Measurements from ENCODE around the gene GPR141.

- TF ChIP-seq ZNF217 (CRISPR knock-in tag; IDR thresholded peaks at IDR 0.05) (no peak), MEF2D (tag; conservative IDR thresholded peaks at IDR 0.05; ENCODE audit: low read depth) (no peak), ZNF449 (CRISPR knock-in tag; IDR thresholded peaks at IDR 0.05) (no peak), ZNF561 (CRISPR knock-in tag; conservative IDR thresholded peaks at IDR 0.05) (no peak), ZNF445 (CRISPR knock-in tag; IDR thresholded peaks at IDR 0.05; ENCODE audit: low read depth) (no peak), ZNF79 (CRISPR knock-in tag; IDR thresholded peaks at IDR 0.05; ENCODE audit: low read depth) (no peak), SMAD2 (IDR thresholded peaks at IDR 0.05; ENCODE audit: low read depth, low read length) (no peak), HMGXB4 (CRISPR knock-in tag; IDR thresholded peaks at IDR 0.05) (no peak)
These were observed 97.6 kb downstream of the GPR141 start for GRCh38 chr7:37781156-37781555.

Measured in K562 (cell line).